Stomach (tissue), 9 donors: ENCODE results near the gene NPAS2. TPM values are rescaled to one million over a fixed set of nuclear protein-coding genes. Genes with fewer than 3 reads are reported as not detected.

ENCODE experiments used
- DNase-seq, 2 donors: peaks; one replicate each; pipeline versions ENCODE4 v3.0.0 to v3.0.0-alpha.2; 2013 to 2019
- H3K27ac ChIP-seq, 5 donors: fragments of 200-600 bp in 4 of 5; sonication (generic) in 4 of 5; one replicate each; pipeline ENCODE4 v1.5.1; 2013 to 2019; ENCODE audit warnings: mild to moderate bottlenecking in 1 of 5, moderate library complexity in 1 of 5
- H3K27me3 ChIP-seq, 3 donors: fragments of 200-600 bp; sonication (generic); one replicate each; pipeline ENCODE4 v1.5.1; 2017 to 2019; ENCODE audit warnings: mixed run types in 1 of 3
- H3K36me3 ChIP-seq, 4 donors: fragments of 200-600 bp; sonication (generic); 1 replicate in 3 of 4; 2 replicates in 1 of 4; pipeline ENCODE4 v1.5.1; 2016 to 2019
- H3K4me1 ChIP-seq, 4 donors: fragments of 200-600 bp; sonication (generic); one replicate each; pipeline ENCODE4 v1.5.1; 2016 to 2019
- H3K4me3 ChIP-seq, 4 donors: fragments of 200-600 bp; sonication (generic) in 3 of 4; one replicate each; pipeline ENCODE4 v1.5.1; 2016 to 2019; ENCODE audit warnings: mild to moderate bottlenecking in 1 of 4
- H3K9me3 ChIP-seq, 4 donors: fragments of 200-600 bp; sonication (generic); one replicate each; pipeline ENCODE4 v1.5.1; 2016 to 2019
- EP300 ChIP-seq: sonication (generic); formaldehyde crosslinking; IDR thresholded peaks from one replicate; pipeline ENCODE4 v1.6.1; 2017; ENCODE audit warnings: antibody characterized with exemption
- POLR2A ChIP-seq, 4 donors: fragments of 450-650 bp; IDR thresholded peaks; one replicate each; pipeline ENCODE4 v1.6.1; 2016; ENCODE audit warnings: antibody characterized with exemption in 4 of 4, control low read depth in 2 of 4, mild to moderate bottlenecking in 1 of 4, moderate library complexity in 1 of 4
- POLR2AphosphoS5 ChIP-seq, 3 donors: sonication (generic); formaldehyde crosslinking; IDR thresholded peaks; one replicate each; pipeline ENCODE4 v1.6.1; 2016; ENCODE audit warnings: antibody characterized with exemption in 3 of 3
- WGBS, 5 donors: extraction: QIAGEN DNeasy Blood & Tissue Kit in 3 of 5; methylation state at CpG; one replicate each; pipeline versions ENCODE4 v1.1.5 to v1.1.7; 2013 to 2018; 5-methylcytosine and 5-hydroxymethylcytosine counted together
- intact Hi-C: fragments of 100-400 bp; cut with DNase I; formaldehyde crosslinking; loops from one replicate; pipeline ENCODE4 v1.15.1; 2023; ENCODE audit warnings: low total_unique reads
- polyA plus RNA-seq, 3 donors: library from polyadenylated mRNA; stranded (reverse); fragments of 200-250 nt; gene quantifications; one replicate each; pipeline ENCODE4 v1.2.3, GENCODE V29; 2013
- total RNA-seq, 5 donors: library from RNA; depleted of rRNA; stranded (reverse); fragments of >200 nt; gene quantifications; one replicate each; pipeline versions ENCODE4 v1.1.0 to v1.2.3, GENCODE V29; 2014 to 2016
- TF ChIP-seq, protein P1 (sequence below), 7 experiments: fragments of 450-650 bp in 4 of 7; fragments of 200-600 bp in 3 of 7; sonication (generic) in 3 of 7; IDR thresholded peaks; one replicate each; pipeline ENCODE4 v1.5.1; 2016 to 2019; ENCODE audit warnings: antibody characterized with exemption in 7 of 7, control low read depth in 2 of 7, mild to moderate bottlenecking in 1 of 7
- donor health status: healthy with polysubstance abuse.
- donor health status: Bipolar disorder and iron deficiency.
- donor health status: healthy.

Gene NPAS2
- total and polyA plus RNA-seq, 8 donors: 13.1 to 148 (median 28.0) TPM

DNA sequence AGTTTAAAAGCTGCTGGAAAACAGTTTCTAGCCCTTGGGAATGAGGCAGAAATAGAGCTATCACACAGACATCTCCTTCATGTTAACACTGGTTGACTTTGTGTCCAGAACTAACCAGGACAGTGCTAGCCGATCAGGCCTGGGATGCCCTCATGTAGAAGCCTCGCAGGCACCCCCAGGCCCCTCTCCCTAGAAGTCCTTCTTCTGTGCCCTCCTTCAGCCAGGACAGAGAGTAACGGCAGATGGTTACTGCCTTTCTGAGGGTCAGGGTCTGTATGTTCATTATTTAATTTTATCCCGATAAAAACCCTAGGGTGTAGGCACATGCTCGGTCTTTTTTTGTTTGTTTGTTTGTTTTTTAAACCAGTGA lies 171.4 kb downstream of the NPAS2 start:
- Histone ChIP-seq H3K36me3 (peaks cover 10 to 76% (median 63%) of the 10 kb centered on the region in 4 donors), H3K4me3 (no peak overlapping the region), H3K4me1 (no peaks in the 10 kb centered on the region), H3K27ac (no peak overlapping the region), H3K9me3 (no peaks in the 10 kb centered on the region), H3K27me3 (no peaks in the 10 kb centered on the region)
- 82 to 94% (median 92%) methylated on average over 5 of the region's 5 CpGs for WGBS, 5 donors
- no peak for TF ChIP-seq POLR2A (IDR thresholded peaks at IDR 0.05)
- TF ChIP-seq, protein P1, sequence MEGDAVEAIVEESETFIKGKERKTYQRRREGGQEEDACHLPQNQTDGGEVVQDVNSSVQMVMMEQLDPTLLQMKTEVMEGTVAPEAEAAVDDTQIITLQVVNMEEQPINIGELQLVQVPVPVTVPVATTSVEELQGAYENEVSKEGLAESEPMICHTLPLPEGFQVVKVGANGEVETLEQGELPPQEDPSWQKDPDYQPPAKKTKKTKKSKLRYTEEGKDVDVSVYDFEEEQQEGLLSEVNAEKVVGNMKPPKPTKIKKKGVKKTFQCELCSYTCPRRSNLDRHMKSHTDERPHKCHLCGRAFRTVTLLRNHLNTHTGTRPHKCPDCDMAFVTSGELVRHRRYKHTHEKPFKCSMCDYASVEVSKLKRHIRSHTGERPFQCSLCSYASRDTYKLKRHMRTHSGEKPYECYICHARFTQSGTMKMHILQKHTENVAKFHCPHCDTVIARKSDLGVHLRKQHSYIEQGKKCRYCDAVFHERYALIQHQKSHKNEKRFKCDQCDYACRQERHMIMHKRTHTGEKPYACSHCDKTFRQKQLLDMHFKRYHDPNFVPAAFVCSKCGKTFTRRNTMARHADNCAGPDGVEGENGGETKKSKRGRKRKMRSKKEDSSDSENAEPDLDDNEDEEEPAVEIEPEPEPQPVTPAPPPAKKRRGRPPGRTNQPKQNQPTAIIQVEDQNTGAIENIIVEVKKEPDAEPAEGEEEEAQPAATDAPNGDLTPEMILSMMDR (IDR thresholded peaks at IDR 0.05): no peak
- no peak for TF ChIP-seq POLR2AphosphoS5 (IDR thresholded peaks at IDR 0.05)
- TF ChIP-seq EP300: no peak
- intact Hi-C loops: no loop called here
- DNase-seq: no peak

DNA sequence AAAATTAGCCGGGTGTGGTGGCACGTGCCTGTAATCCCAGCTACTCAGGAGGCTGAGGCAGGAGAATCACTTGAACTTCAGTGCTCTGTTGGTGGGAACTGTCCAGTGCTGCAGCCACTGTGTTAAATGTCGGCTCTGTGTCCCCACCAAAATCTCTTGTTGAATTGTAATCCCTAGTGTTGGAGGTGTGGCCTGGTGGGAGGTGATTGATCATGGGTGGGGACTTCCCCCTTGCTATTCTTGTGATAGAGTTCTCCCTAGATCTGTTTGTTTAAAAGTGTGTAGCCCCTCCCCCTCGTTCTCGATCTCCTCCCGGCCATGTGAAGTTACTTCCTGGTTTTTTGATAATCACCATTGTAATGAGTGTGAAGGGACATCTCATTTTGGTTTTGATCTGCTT lies 172.3 kb downstream of the NPAS2 start:
- intact Hi-C loops: no loop called here
- Histone ChIP-seq H3K4me3 (no peak overlapping the region), H3K4me1 (no peaks in the 10 kb centered on the region), H3K27ac (no peak overlapping the region), H3K9me3 (no peaks in the 10 kb centered on the region), H3K36me3 (peaks cover 10 to 79% (median 68%) of the 10 kb centered on the region in 4 donors), H3K27me3 (no peaks in the 10 kb centered on the region)
- WGBS, 5 donors: 61 to 76% (median 72%) methylated on average over 6 of the region's 6 CpGs
- DNase-seq: no peak
- no peak for TF ChIP-seq POLR2AphosphoS5 (IDR thresholded peaks at IDR 0.05)
- no peak for TF ChIP-seq POLR2A (IDR thresholded peaks at IDR 0.05)
- no peak for TF ChIP-seq EP300

DNA sequence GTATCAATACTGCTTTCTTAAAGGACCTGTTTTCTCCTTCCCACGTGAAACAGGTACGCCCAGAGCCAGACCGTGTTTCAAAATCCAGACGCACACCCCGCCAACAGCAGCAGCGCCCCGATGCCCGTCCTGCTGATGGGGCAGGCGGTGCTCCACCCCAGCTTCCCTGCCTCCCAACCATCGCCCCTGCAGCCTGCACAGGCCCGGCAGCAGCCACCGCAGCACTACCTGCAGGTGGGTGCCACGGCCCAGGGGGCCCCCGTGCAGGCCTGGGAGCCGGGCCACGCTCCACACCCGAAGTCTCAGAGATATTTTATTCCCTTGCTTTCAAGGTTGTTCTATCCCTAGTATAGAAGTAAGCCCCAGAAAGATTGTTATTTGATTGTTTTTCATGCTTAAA lies 173.4 kb downstream of the NPAS2 start:
- H3K27ac ChIP-seq: no peak overlapping the region
- H3K27me3 ChIP-seq: no peaks in the 10 kb centered on the region
- 92 to 96% (median 93%) methylated on average over 17 of the region's 17 CpGs for WGBS, 5 donors
- no peaks in the 10 kb centered on the region for H3K4me1 ChIP-seq
- H3K4me3 ChIP-seq: no peak overlapping the region
- TF ChIP-seq POLR2A (IDR thresholded peaks at IDR 0.05) (no peak), EP300 (no peak), POLR2AphosphoS5 (IDR thresholded peaks at IDR 0.05) (no peak)
- TF ChIP-seq, protein P1 (IDR thresholded peaks at IDR 0.05): no peak
- peaks cover 10 to 70% (median 59%) of the 10 kb centered on the region in 4 donors for H3K36me3 ChIP-seq
- no peaks in the 10 kb centered on the region for H3K9me3 ChIP-seq
- intact Hi-C loops: no loop called here
- DNase-seq: no peak

DNA sequence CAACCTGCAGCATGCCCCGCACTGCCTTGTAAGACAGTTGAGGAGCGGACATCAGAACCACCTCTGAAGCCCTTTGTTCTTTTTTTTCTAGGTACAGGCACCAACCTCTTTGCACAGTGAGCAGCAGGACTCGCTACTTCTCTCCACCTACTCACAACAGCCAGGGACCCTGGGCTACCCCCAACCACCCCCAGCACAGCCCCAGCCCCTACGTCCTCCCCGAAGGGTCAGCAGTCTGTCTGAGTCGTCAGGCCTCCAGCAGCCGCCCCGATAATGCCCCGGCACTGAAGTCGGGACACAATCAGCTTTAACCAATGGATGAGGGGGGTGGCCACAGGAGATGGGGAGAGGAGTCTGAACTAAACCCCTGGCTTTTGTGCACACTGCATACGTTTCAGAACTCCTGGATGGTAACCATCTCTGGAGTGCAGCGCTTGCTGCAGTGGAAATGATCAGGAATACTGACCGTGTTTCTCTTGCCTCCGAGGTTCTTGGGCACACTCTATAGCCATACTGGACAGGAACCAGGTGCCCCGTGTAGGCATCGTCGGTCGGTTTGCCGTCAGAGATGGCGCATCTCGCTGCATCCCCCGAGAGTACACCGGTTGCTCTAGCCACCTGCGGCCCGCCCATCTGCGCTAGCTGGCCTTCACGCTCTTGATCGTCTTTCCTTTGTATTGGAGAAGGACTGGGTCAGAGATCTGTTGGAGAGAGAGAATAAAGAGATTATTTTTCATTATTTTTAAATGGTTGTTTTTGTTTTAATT lies 175.6 kb downstream of the NPAS2 start:
- intact Hi-C loops: no loop called here
- Histone ChIP-seq H3K4me3 (no peak overlapping the region), H3K27me3 (no peaks in the 10 kb centered on the region), H3K27ac (no peak overlapping the region), H3K9me3 (no peaks in the 10 kb centered on the region), H3K36me3 (peaks cover 10 to 52% (median 50%) of the 10 kb centered on the region in 4 donors), H3K4me1 (no peaks in the 10 kb centered on the region)
- 91 to 95% (median 93%) methylated on average over 28 of the region's 28 CpGs for WGBS, 5 donors
- no peak for DNase-seq
- TF ChIP-seq POLR2AphosphoS5 (IDR thresholded peaks at IDR 0.05) (no peak), POLR2A (IDR thresholded peaks at IDR 0.05) (no peak), EP300 (no peak)
- TF ChIP-seq, protein P1 (IDR thresholded peaks at IDR 0.05): no peak
